ENCODE results near the gene PSMD5.

The PSMD5 gene

DNA sequence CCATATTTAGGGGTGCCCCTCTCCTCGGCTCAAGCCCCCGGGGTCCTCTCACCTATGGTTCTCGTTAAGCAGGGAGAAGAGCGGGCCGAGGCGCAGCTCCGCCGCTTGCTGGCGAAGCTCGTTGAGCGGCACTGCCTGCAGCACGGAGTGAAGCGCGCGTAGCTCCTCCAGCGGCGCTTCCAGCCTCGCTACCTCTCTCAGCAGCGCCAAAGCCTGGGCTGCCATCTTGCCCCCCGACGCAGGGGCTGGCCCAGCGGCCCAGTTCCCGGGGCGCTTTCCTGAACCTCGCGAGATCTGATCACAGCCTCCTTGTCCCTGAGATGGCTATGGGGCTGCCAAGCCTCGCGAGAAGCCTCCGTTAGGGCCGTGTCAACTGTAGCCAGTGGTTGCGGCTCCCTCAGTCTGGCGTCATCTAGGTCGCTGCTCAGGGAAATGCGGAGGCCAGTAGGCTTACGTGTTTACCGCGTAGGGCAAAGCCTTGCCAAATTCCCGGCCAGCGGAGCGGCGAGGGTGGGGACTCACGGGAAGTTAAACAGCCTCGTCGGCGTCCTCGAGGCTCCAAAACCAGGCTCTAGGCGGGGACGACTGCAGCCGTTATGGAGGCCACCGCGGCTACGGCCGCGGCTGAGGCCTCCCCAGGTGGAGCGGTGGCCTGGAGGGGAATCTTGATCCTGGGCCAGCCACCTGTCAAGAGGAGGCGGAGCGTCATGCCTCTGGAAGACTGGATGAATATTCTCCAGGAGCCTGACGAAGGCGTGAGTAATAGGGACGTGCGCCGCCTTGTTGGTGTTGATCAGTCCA is at the start of gene PSMD5:
TSS of gene PSMD5 (minus strand) at position 238 of the 801 bp plus-strand sequence. CDS start at position 225, 13 bp downstream.
- peak; percentile 93 for DNase-seq

DNA sequence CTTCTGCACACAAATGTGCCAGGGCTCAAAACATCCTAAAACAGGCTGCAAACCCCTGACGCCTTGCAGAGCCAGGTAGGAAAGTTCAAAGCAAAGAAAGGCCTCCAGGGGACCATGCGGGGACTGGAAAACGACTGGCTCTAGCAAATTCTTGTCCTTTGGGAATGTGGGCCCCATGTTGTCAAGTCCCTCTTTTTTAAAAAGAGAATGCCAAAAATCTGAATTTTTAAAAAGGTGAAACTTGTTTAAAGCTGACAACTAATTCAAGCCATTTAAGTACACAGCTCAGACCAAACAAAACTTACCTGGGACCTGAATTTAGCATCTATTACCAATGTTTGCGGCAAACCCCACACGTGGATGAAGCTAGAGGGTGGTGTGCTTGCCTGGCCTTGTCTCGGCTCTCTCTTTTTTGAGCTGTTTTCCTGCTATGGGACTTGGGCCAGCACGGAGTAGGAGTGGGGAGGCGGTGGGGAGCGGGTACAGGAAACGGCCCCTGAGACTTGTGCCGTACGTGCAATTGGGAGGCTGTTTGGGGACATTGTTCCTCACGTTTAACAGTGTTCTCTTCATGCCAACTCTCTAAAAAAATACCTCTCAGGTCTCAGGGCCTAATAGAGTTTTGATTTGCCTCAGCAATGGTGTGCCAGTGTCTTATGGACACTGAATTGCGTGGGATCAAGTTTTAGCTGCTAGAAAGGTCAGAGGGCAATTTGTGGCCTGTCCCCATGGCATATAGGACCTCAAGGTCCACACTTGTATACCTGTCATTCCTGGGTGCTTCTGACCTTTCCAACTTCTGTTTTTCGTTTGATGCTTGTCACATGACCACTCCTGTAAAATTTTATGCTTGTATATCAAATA is 49.4 kb upstream of the PSMD5 start:
- DNase-seq = no peak

DNA sequence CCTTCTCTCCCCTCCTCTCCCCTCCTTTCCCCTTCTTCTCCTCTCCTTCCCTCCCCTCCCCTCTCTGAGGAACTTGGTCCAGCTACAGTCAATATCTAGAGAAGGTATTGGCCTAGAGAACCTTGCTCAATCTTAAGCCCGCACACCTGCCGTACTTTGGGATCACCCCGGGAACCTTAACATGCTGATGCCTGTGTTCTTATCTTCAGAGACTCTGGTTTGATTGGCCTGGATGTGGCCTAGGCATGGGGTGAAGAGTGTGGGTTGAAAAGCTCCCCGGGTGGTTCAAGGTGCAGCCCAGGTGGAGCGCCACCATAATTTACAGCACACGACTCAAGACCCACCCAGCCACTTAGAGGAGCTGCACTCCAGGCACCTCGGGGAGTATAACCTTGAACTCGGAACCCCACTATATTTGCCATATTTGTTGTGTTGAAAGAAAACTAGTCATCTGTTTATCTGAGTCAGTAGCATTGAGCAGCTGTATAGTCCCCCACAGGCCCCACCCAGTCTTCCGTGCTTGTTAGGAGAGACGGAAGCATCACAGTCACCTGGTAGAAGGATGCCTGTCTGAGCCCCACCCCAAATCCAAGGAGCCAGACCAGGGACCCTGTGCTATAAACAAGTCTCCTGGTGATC is 48.6 kb upstream of the PSMD5 start:
- DNase-seq = peak; percentile 64

DNA sequence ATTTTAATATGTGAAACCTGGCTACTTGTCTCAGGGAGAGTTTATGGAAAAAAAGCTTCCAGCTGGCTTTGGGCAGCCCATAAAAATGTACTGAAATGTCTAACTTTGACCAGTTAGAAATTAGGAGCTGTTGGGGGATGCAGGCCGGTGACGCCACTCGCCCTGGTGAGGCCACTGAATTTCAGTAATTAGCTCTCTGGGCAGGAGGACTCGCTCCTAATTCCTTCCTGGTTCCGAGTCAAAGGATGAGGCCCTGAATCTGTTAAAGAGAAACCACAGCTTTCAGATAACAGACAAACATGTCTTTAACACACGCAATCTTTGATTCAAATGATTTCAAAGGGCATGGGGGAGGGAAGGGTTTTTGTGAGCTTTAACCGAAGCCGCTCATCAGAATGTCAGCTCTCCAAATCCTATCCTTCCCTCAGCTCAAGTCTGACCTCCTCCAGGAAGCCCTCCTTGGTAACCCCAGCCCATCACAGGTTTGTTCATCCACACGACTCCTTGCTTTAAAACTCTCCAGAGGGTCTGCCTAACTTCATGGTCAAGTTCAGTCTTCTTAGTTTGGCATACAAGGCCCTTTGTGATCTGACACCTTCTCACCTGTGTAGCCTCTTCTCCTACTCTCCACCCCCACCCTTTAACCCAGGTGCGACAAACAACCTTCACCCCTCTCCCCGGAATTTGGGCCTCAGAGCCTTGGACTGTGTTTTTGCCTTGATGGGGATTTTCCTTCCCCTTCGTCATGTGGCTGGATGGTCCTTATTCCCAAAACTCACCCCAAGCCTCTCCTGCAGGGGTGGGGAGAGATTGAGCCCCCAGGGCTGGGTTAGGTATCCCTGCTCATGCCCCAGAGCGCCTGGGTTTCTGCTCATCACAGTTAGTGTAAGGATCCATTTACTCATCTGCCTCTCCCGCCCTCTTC is 47.9 kb upstream of the PSMD5 start:
- DNase-seq = peak; percentile 42

GRCh38 chr9:120889606-120890271 is 47.0 kb upstream of the PSMD5 start:
- no peak for DNase-seq

- DNase-seq = no peak
Observed at GRCh38 chr9:120888626-120889025, 45.9 kb upstream of the PSMD5 start.

DNA sequence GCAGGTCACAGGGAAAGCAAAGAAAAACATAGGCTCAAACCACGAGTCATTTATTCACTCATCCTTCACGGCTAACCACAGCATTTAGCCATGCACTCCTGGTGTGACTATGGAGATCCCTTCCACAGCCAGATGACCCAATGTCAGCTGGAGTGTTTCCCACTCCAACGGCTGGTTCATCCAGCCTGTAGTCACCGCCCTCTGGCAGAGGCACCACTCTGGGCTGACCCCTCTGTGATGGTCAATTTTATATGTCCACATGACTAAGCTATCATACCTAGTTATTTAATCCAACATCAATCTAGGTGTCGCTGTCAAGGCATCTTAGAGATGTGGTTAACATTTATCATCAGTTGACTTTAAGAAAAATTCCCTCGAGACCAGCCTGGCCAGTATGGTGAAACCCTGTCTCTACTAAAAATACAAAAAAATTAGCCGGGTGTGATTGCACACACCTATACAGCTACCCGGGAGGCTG is 43.8 kb upstream of the PSMD5 start:
- no peak for DNase-seq

GRCh38 chr9:120885958-120886357 is 43.2 kb upstream of the PSMD5 start:
- DNase-seq = no peak

- DNase-seq = no peak
Observed at GRCh38 chr9:120885457-120885856, 42.7 kb upstream of the PSMD5 start.

DNA sequence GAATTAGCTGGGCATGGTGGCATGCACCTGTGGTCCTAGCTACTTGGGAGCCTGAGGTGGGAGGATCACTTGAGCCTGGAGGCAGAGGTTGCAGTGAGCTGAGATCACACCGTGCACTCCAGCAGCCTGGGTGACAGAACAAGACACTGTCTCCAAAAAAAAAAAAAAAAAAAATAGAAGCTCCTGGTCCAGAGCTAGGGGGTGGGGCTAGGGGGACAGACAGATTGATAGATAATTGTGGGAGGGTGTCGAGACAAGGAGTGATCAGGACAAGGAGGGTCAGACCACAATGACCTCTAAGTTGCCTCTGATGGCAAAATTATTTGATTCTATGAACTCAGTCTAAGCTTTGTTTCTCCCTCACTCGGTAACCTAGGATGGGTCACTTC is 40.9 kb upstream of the PSMD5 start:
- no peak for DNase-seq

GRCh38 chr9:120882935-120883607 is 40.3 kb upstream of the PSMD5 start:
- DNase-seq = no peak

DNA sequence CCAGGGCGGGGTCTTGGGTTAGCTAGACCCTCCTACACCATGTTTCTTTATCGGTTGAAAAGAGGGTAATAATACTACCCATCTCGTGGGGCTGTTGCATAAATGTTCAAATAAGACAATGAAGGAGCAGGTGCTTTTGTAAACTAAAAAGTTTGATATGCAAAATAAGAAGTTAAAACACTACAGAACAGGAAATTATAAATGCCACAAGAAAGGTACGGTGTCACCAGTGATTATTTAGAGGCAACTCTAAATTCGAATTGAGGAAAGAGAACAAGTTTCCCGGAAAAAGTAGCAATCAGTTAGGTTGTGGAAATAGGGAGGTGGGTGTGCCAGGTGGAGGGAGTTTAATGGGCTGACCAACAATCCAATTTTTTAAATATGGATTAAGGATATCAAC is 36.7 kb upstream of the PSMD5 start:
- DNase-seq = no peak

- DNase-seq = no peak
Observed at GRCh38 chr9:120878188-120879130, 35.7 kb upstream of the PSMD5 start.

DNA sequence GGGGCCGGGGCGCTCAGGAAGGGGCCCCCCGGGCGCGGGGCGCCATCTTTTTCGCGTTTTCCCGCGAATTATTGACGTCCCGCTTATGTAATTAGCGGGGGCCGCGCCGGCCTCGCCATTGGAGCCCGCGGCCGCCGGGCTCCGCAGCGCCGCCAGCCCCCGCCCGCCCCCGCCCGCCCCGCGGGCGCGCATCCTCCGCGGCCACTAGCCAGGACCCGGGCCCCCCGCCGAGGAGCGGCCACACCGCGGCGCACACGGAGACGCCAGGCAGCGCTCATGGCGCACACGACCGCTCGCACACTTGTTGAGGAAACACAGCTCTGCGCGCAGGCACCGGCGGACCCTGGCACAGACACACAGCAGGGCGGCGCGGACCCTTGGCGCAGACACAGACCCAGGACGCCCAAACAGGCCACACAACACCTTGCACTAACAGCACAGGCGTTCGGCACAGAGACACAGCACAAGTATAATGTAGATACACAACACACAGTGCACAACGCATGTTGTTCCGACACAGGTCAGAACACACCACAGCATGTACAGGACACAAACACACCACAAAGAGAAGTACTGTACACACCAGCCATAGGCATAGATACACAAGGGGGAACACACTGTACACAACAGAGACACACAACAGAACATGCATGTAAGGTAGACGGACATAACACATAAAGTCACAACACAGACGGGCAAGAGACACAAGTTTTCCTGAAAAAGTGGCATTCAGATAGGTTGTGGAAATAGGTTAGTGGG is 34.7 kb upstream of the PSMD5 start:
- peak; percentile 61 for DNase-seq

GRCh38 chr9:120876842-120877240 is 34.1 kb upstream of the PSMD5 start, which contains the start of gene PHF19:
Gene PHF19 (minus strand): TSS chr9:120877188. CDS start chr9:120874741, 2,447 bp downstream.
- no peak for DNase-seq

- peak; percentile 81 for DNase-seq
Observed at GRCh38 chr9:120875954-120876841, 33.5 kb upstream of the PSMD5 start.

DNA sequence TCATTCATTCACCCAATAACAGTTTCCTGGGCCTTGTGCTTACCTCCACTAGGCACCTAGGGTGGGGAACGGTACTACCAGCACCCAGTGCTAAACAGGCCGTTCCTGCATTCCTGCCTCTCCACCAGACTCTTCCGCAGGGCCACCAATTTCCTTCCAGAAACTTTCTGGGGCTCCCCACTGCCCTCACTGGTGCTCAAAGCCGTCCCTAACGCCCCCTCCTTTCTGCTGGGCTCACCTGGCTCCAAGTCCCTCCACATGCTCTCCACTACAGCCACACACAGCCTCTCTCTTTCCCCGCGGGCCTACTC is 32.9 kb upstream of the PSMD5 start:
- DNase-seq = no peak

GRCh38 chr9:120875195-120875565 is 32.5 kb upstream of the PSMD5 start:
- no peak for DNase-seq

Measured in activated naive CD4-positive, alpha-beta T cell treated with Interleukin-2 at 50 U/mL for 16 hours (primary cell).